Measurements from ENCODE around the gene LGALS9C.
"Not testable (repeated sequence)": the region's sequence is repeated elsewhere in the genome, so short reads cannot be mapped to it uniquely, and the experiment has no call there.

LGALS9C gene

GRCh38 chr17:18476508-18477308 is at the start of gene LGALS9C:
LGALS9C (plus strand) TSS chr17:18476789; CDS start chr17:18476855, 66 bp downstream.
- not testable (repeated sequence) for DNase-seq

GRCh38 chr17:18432206-18432605 is 44.4 kb upstream of the LGALS9C start:
- DNase-seq = not testable (repeated sequence)

- not testable (repeated sequence) for DNase-seq
Measured at GRCh38 chr17:18439465-18439870, 37.1 kb upstream of the LGALS9C start.

GRCh38 chr17:18442093-18442492 is 34.5 kb upstream of the LGALS9C start:
- not testable (repeated sequence) for DNase-seq

GRCh38 chr17:18442532-18442931 is 34.1 kb upstream of the LGALS9C start:
- not testable (repeated sequence) for DNase-seq

- DNase-seq = not testable (repeated sequence)
Measured at GRCh38 chr17:18447476-18448205, 28.9 kb upstream of the LGALS9C start.

- not testable (repeated sequence) for DNase-seq
Measured at GRCh38 chr17:18448311-18448710, 28.3 kb upstream of the LGALS9C start.

GRCh38 chr17:18449833-18450232 is 26.8 kb upstream of the LGALS9C start:
- DNase-seq = not testable (repeated sequence)

- DNase-seq = not testable (repeated sequence)
Measured at GRCh38 chr17:18450998-18451397, 25.6 kb upstream of the LGALS9C start.

GRCh38 chr17:18451969-18452368 is 24.6 kb upstream of the LGALS9C start:
- not testable (repeated sequence) for DNase-seq

GRCh38 chr17:18459035-18459434 is 17.6 kb upstream of the LGALS9C start:
- DNase-seq = not testable (repeated sequence)

GRCh38 chr17:18463831-18464502 is 12.6 kb upstream of the LGALS9C start:
- DNase-seq = not testable (repeated sequence)

- not testable (repeated sequence) for DNase-seq
Measured at GRCh38 chr17:18466250-18466983, 10.2 kb upstream of the LGALS9C start.

- not testable (repeated sequence) for DNase-seq
Measured at GRCh38 chr17:18467001-18467400, 9.6 kb upstream of the LGALS9C start.

- not testable (repeated sequence) for DNase-seq
Measured at GRCh38 chr17:18468472-18469171, 8.0 kb upstream of the LGALS9C start.

- DNase-seq = not testable (repeated sequence)
Measured at GRCh38 chr17:18469837-18470236, 6.8 kb upstream of the LGALS9C start.

- not testable (repeated sequence) for DNase-seq
Measured at GRCh38 chr17:18470345-18470930, 6.2 kb upstream of the LGALS9C start.

GRCh38 chr17:18473967-18474366 is 2.6 kb upstream of the LGALS9C start:
- DNase-seq = not testable (repeated sequence)

GRCh38 chr17:18474754-18475153 is 1.8 kb upstream of the LGALS9C start:
- not testable (repeated sequence) for DNase-seq

GRCh38 chr17:18477367-18477766 is 778 bp downstream of the LGALS9C start:
- DNase-seq = not testable (repeated sequence)

- not testable (repeated sequence) for DNase-seq
Measured at GRCh38 chr17:18478362-18478761, 1.8 kb downstream of the LGALS9C start.

Measured in NCI-H2029 (cell line).